ENCODE data around the gene LCMT1. TPM values are rescaled to one million over a fixed set of nuclear protein-coding genes. Genes with fewer than 3 reads are reported as not detected.

LCMT1 gene
- total and polyA plus RNA-seq, 2 of the 13 experiments (the other 11 are each of a cell fraction or from before 2014, with no cell fraction given), result 41.2 to 48.7 TPM

DNA sequence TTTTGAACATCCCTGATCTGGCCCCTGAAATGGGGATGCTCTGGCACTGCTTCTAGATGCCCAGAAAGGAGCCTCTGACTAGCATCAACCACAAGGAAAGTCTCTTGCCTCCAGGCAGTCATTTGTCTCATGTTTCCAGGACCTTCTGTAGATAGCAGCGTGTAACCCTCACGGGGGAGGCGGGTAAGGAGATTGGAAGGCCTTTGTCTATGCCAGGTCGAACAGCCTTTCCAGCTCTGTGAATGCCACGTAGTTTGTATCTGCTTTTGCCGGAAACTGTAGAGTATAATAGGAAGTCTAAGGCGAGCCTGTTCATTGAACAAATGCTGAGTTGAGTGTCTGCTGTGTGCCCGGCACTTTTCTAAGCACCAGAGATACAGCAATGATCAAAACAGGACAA, 61.3 kb downstream of the LCMT1 start:
- H3K4me2 ChIP-seq (ENCODE audit: low read depth, low read length), result no peak overlapping the region
- no TSS peak for BruUV-seq (replicated peaks)
- no peaks in the 10 kb centered on the region for H4K20me1 ChIP-seq (ENCODE audit: insufficient read depth, low read length)
- no peaks in the 10 kb centered on the region for H3K79me2 ChIP-seq (ENCODE audit: insufficient read depth, low read length)
- H2AFZ ChIP-seq (ENCODE audit: low read length), result no peak overlapping the region
- intact Hi-C loops (cut with micrococcal nuclease; ENCODE audit: unreplicated experiment) (no loop called here), in situ Hi-C loops (cut with HindIII; ENCODE audit: extremely low pct_ligation_motif_present, low pct_unique_long_range_greater_than_20kb) (no loop called here)
- ATAC-seq (no peak), DNase-seq (ENCODE audit: low spot score) (no peak), FAIRE-seq (no peak)
- no peaks in the 10 kb centered on the region for H3K27me3 ChIP-seq (ENCODE audit: control insufficient read depth in 1 of 2, insufficient read depth in 2 of 2, low read length in 2 of 2)
- CTCF ChIA-PET (ENCODE audit: low intra/inter-chr PET ratio, low total read pairs), result no interaction called here
- no peak overlapping the region for H3K4me3 ChIP-seq (replicated peaks in 1 of 3; ENCODE audit: insufficient read depth in 1 of 3, low read depth in 2 of 3, low read length in 3 of 3)
- 96% methylated on average over 8 of the region's 8 CpGs for WGBS (ENCODE audit: low lambda C conversion rate)
- no peak overlapping the region for H3K9ac ChIP-seq (ENCODE audit: insufficient read depth, low read depth, low read length)
- POLR2A ChIA-PET, result no interaction called here
- H3K4me1 ChIP-seq (ENCODE audit: insufficient read depth, low read length), result peaks cover 22% of the 10 kb centered on the region
- no peak overlapping the region for H3K27ac ChIP-seq (ENCODE audit: extremely low read length, insufficient read depth, low read length)
- peaks cover 7 to 35% of the 10 kb centered on the region in 2 experiments; a peak in 4 of 5 replicates for H3K36me3 ChIP-seq (replicated peaks in 1 of 2; ENCODE audit: control insufficient read depth in 1 of 2, insufficient read depth in 2 of 2, low read length in 2 of 2)
- no peaks in the 10 kb centered on the region for H3K9me3 ChIP-seq (ENCODE audit: low read length)
- TF ChIP-seq ZNF720 (CRISPR knock-in tag; IDR thresholded peaks at IDR 0.05) (no peak), GTF3A (CRISPR knock-in tag; conservative IDR thresholded peaks at IDR 0.05) (no peak), PCBP2 (optimal IDR thresholded peaks at IDR 0.05; ENCODE audit: low read depth, low read length, poor library complexity, severe bottlenecking) (no peak), SP1 (IDR thresholded peaks at IDR 0.05) (no peak), SP1 (CRISPR knock-in tag; IDR thresholded peaks at IDR 0.05) (no peak), ZNF652 (CRISPR knock-in tag; IDR thresholded peaks at IDR 0.05; ENCODE audit: borderline replicate concordance, low read depth) (no peak), AFF4 (CRISPR knock-in tag; IDR thresholded peaks at IDR 0.05) (no peak), ZNF878 (CRISPR knock-in tag; IDR thresholded peaks at IDR 0.05) (no peak)
